DOHH2 (cell line): Measurements from ENCODE around the gene TRERF1.
A peak's percentile ranks its signal among the peaks of the same experiment; 100 is the strongest.

ENCODE experiments used
- H3F3A ChIP-seq: fragments of 200-600 bp; sonication (generic), shearing (Covaris generic); 2 replicates; pipeline ENCODE4 v1.6.0; 2016; ENCODE audit warnings: antibody characterized with exemption, mild to moderate bottlenecking; ENCODE audit not compliant: control insufficient read depth, insufficient read depth
- H3K27ac ChIP-seq: fragments of 200-600 bp; sonication (generic); 2 replicates; pipeline ENCODE4 v1.5.1; 2014; ENCODE audit warnings: low read depth, mild to moderate bottlenecking, low read length, moderate library complexity
- H3K27me3 ChIP-seq: fragments of 200-600 bp; sonication (generic); 2 replicates; pipeline ENCODE4 v1.6.1; 2014; ENCODE audit warnings: mild to moderate bottlenecking, low read length, mixed read lengths; ENCODE audit not compliant: control insufficient read depth
- H3K36me3 ChIP-seq: fragments of 200-600 bp; sonication (generic); 2 replicates; pipeline ENCODE4 v1.6.1; 2014; ENCODE audit warnings: mild to moderate bottlenecking, low read length, moderate library complexity, mixed read lengths; ENCODE audit not compliant: control insufficient read depth
- H3K4me1 ChIP-seq: fragments of 200-600 bp; sonication (generic); 2 replicates; pipeline ENCODE4 v1.6.1; 2014; ENCODE audit warnings: mild to moderate bottlenecking, low read length, mixed read lengths; ENCODE audit not compliant: control insufficient read depth
- H3K4me2 ChIP-seq: fragments of 200-600 bp; sonication (generic); 2 replicates; pipeline ENCODE4 v1.6.0; 2014; ENCODE audit warnings: mild to moderate bottlenecking, low read length, moderate library complexity
- H3K4me3 ChIP-seq: fragments of 200-600 bp; sonication (generic); 2 replicates; pipeline ENCODE4 v1.5.1; 2014; ENCODE audit warnings: mild to moderate bottlenecking, low read length, mixed read lengths
- H3K79me2 ChIP-seq: fragments of 200-600 bp; sonication (generic); 2 replicates; pipeline ENCODE4 v1.6.1; 2014; ENCODE audit warnings: mild to moderate bottlenecking, low read length, mixed read lengths; ENCODE audit not compliant: control insufficient read depth
- H3K9me2 ChIP-seq: fragments of 200-600 bp; sonication (generic); replicated peaks from 2 replicates; pipeline ENCODE4 v1.6.1; 2014; ENCODE audit warnings: mild to moderate bottlenecking, low read length, mixed read lengths; ENCODE audit not compliant: control insufficient read depth
- H3K9me3 ChIP-seq: fragments of 200-600 bp; sonication (generic); 2 replicates; pipeline ENCODE4 v1.6.1; 2014; ENCODE audit warnings: antibody characterized with exemption, low read length, mixed read lengths; ENCODE audit not compliant: control insufficient read depth, insufficient read depth
- H4K20me1 ChIP-seq: fragments of 200-600 bp; sonication (generic); 2 replicates; pipeline ENCODE4 v1.6.0; 2014; ENCODE audit warnings: low read depth, mild to moderate bottlenecking, antibody characterized with exemption, low read length, moderate library complexity; ENCODE audit not compliant: control insufficient read depth, insufficient read depth
- CTCF ChIP-seq: fragments of 200-600 bp; sonication (generic); IDR thresholded peaks from one replicate; pipeline ENCODE4 v1.5.1; 2014; ENCODE audit warnings: antibody characterized with exemption, mild to moderate bottlenecking, low read depth, low read length; ENCODE audit not compliant: poor library complexity, severe bottlenecking
- EZH2phosphoT487 ChIP-seq: fragments of 200-600 bp; sonication (generic); IDR thresholded peaks from 2 replicates; pipeline ENCODE4 v1.6.1; 2017; ENCODE audit warnings: borderline replicate concordance, mild to moderate bottlenecking, antibody characterized with exemption, low read length, moderate library complexity, mixed read lengths

TRERF1 gene

GRCh38 chr6:42197555-42198362, 254.0 kb downstream of the TRERF1 start:
- peaks cover 8% of the 10 kb centered on the region for H3F3A ChIP-seq
- H3K27me3 ChIP-seq: no peaks in the 10 kb centered on the region
- no peaks in the 10 kb centered on the region for H4K20me1 ChIP-seq
- no peak overlapping the region for H3K4me3 ChIP-seq
- H3K27ac ChIP-seq: no peak overlapping the region
- TF ChIP-seq CTCF (no peak), EZH2phosphoT487 (no peak)
- peaks cover 15% of the 10 kb centered on the region for H3K36me3 ChIP-seq
- H3K9me3 ChIP-seq: no peaks in the 10 kb centered on the region
- H3K79me2 ChIP-seq: no peaks in the 10 kb centered on the region
- no peak overlapping the region for H3K4me2 ChIP-seq
- H3K9me2 ChIP-seq: no peaks in the 10 kb centered on the region
- H3K4me1 ChIP-seq: peaks cover 35% of the 10 kb centered on the region

GRCh38 chr6:42195415-42195814, 256.3 kb downstream of the TRERF1 start:
- Histone ChIP-seq H3K9me3 (no peaks in the 10 kb centered on the region), H3K79me2 (no peaks in the 10 kb centered on the region), H3K27ac (peak overlapping the region; percentile 59), H3F3A (peaks cover 8% of the 10 kb centered on the region), H3K9me2 (no peaks in the 10 kb centered on the region), H3K4me2 (peak overlapping the region; percentile 27), H3K4me1 (peaks cover 34% of the 10 kb centered on the region), H4K20me1 (no peaks in the 10 kb centered on the region), H3K36me3 (peaks cover 9% of the 10 kb centered on the region; the same call in 1 of the 2 replicates), H3K4me3 (peak overlapping the region; percentile 25), H3K27me3 (no peaks in the 10 kb centered on the region)
- TF ChIP-seq CTCF (no peak), EZH2phosphoT487 (no peak)

- no peak for TF ChIP-seq EZH2phosphoT487
- no peak for TF ChIP-seq CTCF
- Histone ChIP-seq H3K4me2 (no peak overlapping the region), H3K4me3 (no peak overlapping the region), H3K9me3 (no peaks in the 10 kb centered on the region), H3K27ac (no peak overlapping the region), H3K27me3 (no peaks in the 10 kb centered on the region), H4K20me1 (no peaks in the 10 kb centered on the region), H3K9me2 (no peaks in the 10 kb centered on the region), H3K79me2 (no peaks in the 10 kb centered on the region), H3K4me1 (peaks cover 21% of the 10 kb centered on the region), H3K36me3 (peaks cover 9% of the 10 kb centered on the region; the same call in 1 of the 2 replicates), H3F3A (peaks cover 8% of the 10 kb centered on the region)
Measured at GRCh38 chr6:42194056-42194455, 257.7 kb downstream of the TRERF1 start.
